AG10803 (cell line): ENCODE data around the gene EN1.
A peak's percentile ranks its signal among the peaks of the same experiment; 100 is the strongest.

ENCODE experiments used
- DNase-seq: peaks from one replicate; pipeline ENCODE4 v3.0.0; 2010; ENCODE audit warnings: low read depth
- H3K4me3 ChIP-seq: 2 replicates; pipeline ENCODE4 v1.5.1; 2011; ENCODE audit warnings: mild to moderate bottlenecking, low read length, control low read depth
- TF ChIP-seq, protein P1 (sequence below): conservative IDR thresholded peaks from 2 replicates; pipeline ENCODE4 v1.5.1; 2011; ENCODE audit warnings: mild to moderate bottlenecking, low read length, control low read depth, inconsistent platforms

The EN1 gene

DNA sequence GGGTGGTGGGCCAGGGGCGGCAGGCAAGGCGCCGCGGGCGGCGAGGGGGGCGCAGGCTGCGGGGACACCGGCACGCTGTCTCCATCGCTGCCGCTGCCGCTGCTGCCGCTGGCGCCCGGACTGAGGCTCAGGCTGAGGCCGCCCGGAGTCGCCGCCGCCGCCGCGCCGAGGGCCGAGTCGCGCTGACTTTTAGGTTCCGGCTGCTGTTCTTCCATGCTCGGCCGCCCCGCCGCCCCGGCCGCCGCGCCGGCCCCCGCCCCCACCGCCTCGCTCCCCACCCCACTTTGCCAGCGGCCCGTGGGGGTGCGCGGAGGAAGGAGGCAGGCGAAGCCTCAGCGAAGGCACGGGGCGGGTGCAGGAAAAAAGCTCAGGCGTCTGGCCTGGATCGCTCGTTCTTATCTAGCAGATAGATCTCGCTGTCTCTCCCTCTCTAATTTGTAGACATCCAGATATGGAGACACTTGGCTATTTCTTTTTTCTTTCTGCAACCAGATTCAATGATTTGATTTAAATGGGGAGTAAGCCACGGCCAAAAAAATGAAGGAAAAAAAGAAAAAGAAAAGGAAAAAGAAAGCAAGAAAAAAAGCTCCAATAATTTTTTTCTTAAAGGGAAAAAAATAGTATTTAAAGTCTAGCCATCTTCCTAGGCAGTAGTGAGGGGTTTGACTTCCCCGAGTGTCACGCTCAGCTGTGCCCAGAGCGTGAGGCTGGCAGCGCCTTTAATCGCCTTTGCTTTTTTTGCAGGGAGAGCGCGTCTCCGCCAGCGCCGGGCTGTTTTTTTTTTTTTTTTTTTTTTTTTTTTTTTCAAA is at the start of gene EN1:
Gene EN1 (minus strand): TSS at position 696 of the 809 bp plus-strand sequence. CDS start 481 bp downstream, at position 215.
- TF ChIP-seq, protein P1, sequence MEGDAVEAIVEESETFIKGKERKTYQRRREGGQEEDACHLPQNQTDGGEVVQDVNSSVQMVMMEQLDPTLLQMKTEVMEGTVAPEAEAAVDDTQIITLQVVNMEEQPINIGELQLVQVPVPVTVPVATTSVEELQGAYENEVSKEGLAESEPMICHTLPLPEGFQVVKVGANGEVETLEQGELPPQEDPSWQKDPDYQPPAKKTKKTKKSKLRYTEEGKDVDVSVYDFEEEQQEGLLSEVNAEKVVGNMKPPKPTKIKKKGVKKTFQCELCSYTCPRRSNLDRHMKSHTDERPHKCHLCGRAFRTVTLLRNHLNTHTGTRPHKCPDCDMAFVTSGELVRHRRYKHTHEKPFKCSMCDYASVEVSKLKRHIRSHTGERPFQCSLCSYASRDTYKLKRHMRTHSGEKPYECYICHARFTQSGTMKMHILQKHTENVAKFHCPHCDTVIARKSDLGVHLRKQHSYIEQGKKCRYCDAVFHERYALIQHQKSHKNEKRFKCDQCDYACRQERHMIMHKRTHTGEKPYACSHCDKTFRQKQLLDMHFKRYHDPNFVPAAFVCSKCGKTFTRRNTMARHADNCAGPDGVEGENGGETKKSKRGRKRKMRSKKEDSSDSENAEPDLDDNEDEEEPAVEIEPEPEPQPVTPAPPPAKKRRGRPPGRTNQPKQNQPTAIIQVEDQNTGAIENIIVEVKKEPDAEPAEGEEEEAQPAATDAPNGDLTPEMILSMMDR = no peak
- DNase-seq = peak; percentile 60
- H3K4me3 ChIP-seq = peak within 1 kb of the TSS; percentile 71

DNA sequence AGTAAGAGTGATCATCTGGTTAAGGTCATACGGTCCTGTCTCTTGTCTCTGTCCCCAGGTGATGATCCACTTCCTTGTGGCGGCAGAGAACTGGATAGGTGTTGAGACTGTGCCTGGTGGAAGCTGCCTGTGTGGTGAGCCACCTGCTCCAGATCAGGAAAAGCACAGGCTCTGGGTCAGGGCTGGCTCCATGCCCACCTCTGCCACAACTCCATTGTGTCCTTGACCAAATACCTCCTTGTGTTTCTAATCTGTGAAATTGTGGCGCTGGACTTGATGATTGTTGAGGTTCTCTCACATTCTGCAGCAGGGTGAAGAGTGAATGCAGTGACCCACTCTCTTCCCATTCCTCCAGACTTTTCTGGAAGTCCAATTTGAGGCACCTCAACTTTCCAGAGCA is 45.7 kb upstream of the EN1 start:
- DNase-seq = no peak
- TF ChIP-seq, protein P1 = no peak
- no peak overlapping the region for H3K4me3 ChIP-seq

DNA sequence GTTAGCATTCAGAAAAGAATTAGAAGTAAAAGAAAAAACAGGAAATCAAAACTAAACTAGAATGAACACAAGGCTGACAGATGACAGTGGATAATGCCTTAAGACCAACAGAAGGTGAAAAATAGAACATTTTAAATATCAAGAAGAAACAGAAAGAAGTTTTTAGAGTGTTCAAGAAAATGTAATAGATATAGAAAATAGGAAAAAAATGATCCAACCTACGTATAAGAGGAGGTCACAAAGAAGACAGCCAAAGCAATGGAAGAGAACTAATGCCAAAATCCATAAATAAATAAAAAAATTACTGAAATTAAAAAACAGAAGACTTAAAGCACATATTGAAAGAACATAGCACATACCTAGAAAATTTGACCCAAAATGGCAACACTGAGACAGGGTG is 42.5 kb upstream of the EN1 start:
- TF ChIP-seq, protein P1 = no peak
- DNase-seq = no peak
- H3K4me3 ChIP-seq = no peak overlapping the region

DNA sequence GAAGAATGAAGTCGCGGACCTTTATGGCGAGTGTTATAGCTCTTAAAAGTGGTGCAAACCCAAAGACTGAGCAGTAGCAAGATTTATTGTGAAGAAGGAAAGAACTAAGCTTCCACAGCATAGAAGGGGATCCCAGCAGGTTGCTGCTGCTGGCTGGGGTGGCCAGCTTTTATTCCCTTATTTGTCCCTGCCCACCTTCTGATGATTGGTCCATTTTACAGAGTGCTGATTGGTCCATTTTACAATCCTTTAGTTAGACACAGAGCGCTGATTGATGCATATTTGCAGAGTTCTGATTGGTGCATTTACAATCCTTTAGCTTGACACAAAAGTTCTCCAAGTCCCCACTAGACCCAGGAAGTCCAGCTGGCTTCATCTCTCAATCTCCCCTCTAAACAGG is 36.3 kb upstream of the EN1 start:
- H3K4me3 ChIP-seq = no peak overlapping the region
- TF ChIP-seq, protein P1 = no peak
- no peak for DNase-seq

DNA sequence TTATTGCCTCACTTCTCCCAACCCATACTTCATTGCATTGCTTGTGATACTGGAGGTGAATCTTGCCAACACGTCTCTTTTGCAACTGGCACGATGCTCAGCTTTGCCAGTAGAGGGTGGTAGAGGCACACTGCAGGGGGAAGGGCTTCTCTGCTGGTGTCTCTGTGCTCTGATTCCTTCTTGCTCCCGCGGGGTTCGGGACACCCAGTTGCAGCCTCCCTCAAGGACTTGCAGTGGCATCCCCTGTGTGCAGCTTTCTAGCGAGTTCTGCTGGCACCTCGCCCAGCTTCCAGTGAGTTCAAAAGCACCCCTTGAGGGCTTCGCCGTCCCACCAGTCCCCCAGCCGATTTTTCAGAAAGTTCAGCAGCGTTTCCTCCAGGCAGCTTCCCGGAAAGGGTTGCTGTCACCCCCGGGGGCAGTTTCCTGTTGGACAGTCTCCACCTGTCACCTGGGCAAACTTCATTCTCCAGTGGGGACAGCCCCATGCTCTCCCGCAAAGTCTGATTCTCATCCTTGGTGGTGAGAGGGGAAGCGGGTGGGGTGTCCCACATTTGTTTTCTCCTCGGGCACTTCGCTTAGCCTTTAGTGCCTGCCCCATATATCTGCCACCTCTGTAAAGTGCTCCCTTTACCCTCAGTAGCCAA is 35.4 kb upstream of the EN1 start:
- peak overlapping the region; percentile 48 for H3K4me3 ChIP-seq
- TF ChIP-seq, protein P1 = peak; percentile 100

DNA sequence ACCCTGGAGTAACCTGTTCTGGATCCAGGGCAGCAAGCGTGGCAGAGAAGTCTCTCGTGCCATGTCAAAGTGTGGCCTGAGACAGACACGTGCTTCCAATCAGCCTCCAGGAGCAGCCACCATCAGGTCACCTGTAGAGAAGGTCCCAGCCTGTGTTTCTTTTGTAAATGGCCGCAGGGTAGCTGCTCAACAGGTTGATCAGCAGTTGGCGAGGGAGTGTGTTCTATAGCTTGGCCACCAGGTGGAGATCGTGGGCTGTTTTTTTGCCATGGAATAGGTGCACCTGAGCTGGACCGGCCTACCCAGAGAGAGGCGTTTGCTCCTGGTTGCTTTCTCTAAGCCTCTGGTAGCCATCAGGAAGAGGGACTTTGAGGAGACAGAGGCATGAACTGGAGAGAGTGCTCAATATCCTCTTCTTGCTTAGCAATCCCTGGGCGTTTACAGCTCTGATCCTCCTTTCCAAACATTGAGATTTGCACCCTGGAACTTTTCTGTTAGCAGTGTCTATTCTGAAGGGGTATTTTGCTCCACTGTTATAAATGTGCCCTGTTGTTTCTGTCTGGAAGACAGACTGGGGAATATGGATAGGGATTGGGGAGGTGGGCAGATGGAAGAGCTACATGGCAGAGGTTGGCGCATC is 34.2 kb upstream of the EN1 start:
- no peak overlapping the region for H3K4me3 ChIP-seq
- peak; percentile 31 for DNase-seq
- TF ChIP-seq, protein P1 = peak; percentile 85

More for the DNA sequence above, 35.4 kb upstream of the EN1 start:
- peak; percentile 59 for DNase-seq

DNA sequence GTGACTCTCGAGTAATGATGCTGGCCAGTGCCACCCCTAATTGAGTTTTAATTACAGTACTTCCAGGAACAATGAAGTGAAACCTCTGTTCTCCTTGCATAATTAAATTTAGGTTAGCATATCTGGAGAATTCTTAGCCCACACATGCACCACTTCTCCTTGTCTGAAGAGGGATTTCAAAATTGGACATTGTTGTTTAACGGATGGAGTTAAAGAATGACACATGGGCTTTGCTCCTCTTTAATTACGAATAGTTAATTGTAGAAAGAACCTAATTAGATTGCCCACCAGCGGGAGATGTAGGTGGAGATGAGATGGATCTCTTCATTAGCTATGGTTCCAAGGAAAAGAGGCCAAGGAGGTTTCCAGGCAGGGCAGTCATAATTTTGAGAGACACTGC is 33.1 kb upstream of the EN1 start:
- no peak overlapping the region for H3K4me3 ChIP-seq
- DNase-seq = no peak
- TF ChIP-seq, protein P1 = no peak
